SK-N-SH (cell line): ENCODE data around the gene ARHGAP21.

Experiments
- CTCF ChIP-seq: fragments of 200-600 bp; sonication (generic); IDR thresholded peaks from 2 replicates; pipeline ENCODE4 v1.6.1; 2017; ENCODE audit warnings: antibody characterized with exemption, mild to moderate bottlenecking, moderate library complexity
- EZH2phosphoT487 ChIP-seq: fragments of 200-600 bp; sonication (generic); IDR thresholded peaks from 2 replicates; pipeline ENCODE4 v1.6.1; 2017; ENCODE audit warnings: low read depth, mixed run types, mild to moderate bottlenecking, antibody characterized with exemption, moderate library complexity, borderline replicate concordance
- NFIC ChIP-seq: IDR thresholded peaks from 2 replicates; pipeline ENCODE4 v1.4.0; 2012; ENCODE audit warnings: borderline replicate concordance
- PBX3 ChIP-seq: IDR thresholded peaks from 2 replicates; pipeline ENCODE4; 2012
- RFX5 ChIP-seq: IDR thresholded peaks from 2 replicates; pipeline ENCODE4 v1.6.1; 2012; ENCODE audit warnings: mild to moderate bottlenecking, improper control_type of control experiment, low read length
- SMC3 ChIP-seq: IDR thresholded peaks from 2 replicates; pipeline ENCODE4 v1.6.1; 2012; ENCODE audit warnings: low read depth, low read length, improper control_type of control experiment
- TAF1 ChIP-seq: IDR thresholded peaks from 2 replicates; pipeline ENCODE4 v1.6.1; 2012; ENCODE audit warnings: low read depth, mild to moderate bottlenecking, low read length, moderate library complexity, borderline replicate concordance
- TCF12 ChIP-seq: IDR thresholded peaks from 2 replicates; pipeline ENCODE4 v1.4.0; 2012

- TF ChIP-seq TCF12 (no peak), EZH2phosphoT487 (no peak), TAF1 (no peak), RFX5 (no peak), CTCF (no peak), PBX3 (no peak), SMC3 (no peak), NFIC (no peak)
These were observed 2.9 kb upstream of the ARHGAP21 start for GRCh38 chr10:24726626-24727025.
